Nephron (organoid): ENCODE measurements around the gene PCK2.

Experiments
- H3K27ac Mint-ChIP-seq, 3 experiments: 2 replicates each; pipeline ENCODE4 v1.8.0; 2020; ENCODE audit warnings: mixed read lengths in 3 of 3, mild to moderate bottlenecking in 2 of 3, moderate library complexity in 1 of 3
- H3K27me3 Mint-ChIP-seq: 2 replicates; pipeline ENCODE4 v1.8.0; 2021; ENCODE audit warnings: low read depth, mild to moderate bottlenecking, moderate library complexity, mixed read lengths
- H3K36me3 Mint-ChIP-seq: 2 replicates; pipeline ENCODE4 v1.8.0; 2020; ENCODE audit warnings: low read depth, mixed read lengths
- H3K4me1 Mint-ChIP-seq: 2 replicates; pipeline ENCODE4 v1.8.0; 2020; ENCODE audit warnings: mixed read lengths
- H3K4me3 Mint-ChIP-seq, 3 experiments: 2 replicates each; pipeline ENCODE4 v1.8.0; 2020; ENCODE audit warnings: mild to moderate bottlenecking in 3 of 3, mixed read lengths in 3 of 3, moderate library complexity in 2 of 3
- H3K9me3 Mint-ChIP-seq: 2 replicates; pipeline ENCODE4 v1.8.0; 2020; ENCODE audit warnings: mixed read lengths
- TF ChIP-seq, protein P1 (sequence below), 3 experiments: fragments of 200-600 bp; sonication (generic); IDR thresholded peaks; one replicate each; pipeline ENCODE4 v1.5.0; 2021; ENCODE audit warnings: antibody characterized with exemption in 3 of 3; ENCODE audit not compliant: unreplicated experiment in 3 of 3

Gene PCK2

DNA sequence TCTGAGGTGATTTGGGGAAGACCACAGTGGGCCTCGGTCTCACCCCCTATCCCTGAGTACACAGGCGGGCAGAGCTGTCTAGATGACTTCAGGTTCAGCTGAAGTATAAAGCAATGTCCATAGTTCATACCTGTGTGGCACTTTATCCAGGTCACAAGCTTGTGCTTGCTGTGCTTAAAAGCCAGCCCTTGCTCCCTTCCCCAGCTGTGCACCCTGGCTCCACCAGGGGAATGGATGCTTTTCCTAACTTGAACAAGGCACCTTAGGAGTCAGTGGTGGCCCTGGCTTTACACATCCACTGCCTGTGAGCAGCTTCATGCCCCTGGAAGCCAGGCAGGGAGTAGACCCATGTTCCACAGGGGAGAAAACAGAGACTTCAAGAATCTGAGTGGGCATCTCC, 36.8 kb upstream of the PCK2 start:
- H3K4me1 Mint-ChIP-seq, result peaks cover 10% of the 10 kb centered on the region
- H3K27ac Mint-ChIP-seq, result no peak overlapping the region
- H3K9me3 Mint-ChIP-seq, result no peaks in the 10 kb centered on the region
- no peak overlapping the region for H3K4me3 Mint-ChIP-seq
- peaks cover 31% of the 10 kb centered on the region for H3K27me3 Mint-ChIP-seq
- H3K36me3 Mint-ChIP-seq, result no peaks in the 10 kb centered on the region
- TF ChIP-seq, protein P1, sequence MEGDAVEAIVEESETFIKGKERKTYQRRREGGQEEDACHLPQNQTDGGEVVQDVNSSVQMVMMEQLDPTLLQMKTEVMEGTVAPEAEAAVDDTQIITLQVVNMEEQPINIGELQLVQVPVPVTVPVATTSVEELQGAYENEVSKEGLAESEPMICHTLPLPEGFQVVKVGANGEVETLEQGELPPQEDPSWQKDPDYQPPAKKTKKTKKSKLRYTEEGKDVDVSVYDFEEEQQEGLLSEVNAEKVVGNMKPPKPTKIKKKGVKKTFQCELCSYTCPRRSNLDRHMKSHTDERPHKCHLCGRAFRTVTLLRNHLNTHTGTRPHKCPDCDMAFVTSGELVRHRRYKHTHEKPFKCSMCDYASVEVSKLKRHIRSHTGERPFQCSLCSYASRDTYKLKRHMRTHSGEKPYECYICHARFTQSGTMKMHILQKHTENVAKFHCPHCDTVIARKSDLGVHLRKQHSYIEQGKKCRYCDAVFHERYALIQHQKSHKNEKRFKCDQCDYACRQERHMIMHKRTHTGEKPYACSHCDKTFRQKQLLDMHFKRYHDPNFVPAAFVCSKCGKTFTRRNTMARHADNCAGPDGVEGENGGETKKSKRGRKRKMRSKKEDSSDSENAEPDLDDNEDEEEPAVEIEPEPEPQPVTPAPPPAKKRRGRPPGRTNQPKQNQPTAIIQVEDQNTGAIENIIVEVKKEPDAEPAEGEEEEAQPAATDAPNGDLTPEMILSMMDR (IDR thresholded peaks at IDR 0.05; ENCODE audit: unreplicated experiment in 3 of 3), result no peak

DNA sequence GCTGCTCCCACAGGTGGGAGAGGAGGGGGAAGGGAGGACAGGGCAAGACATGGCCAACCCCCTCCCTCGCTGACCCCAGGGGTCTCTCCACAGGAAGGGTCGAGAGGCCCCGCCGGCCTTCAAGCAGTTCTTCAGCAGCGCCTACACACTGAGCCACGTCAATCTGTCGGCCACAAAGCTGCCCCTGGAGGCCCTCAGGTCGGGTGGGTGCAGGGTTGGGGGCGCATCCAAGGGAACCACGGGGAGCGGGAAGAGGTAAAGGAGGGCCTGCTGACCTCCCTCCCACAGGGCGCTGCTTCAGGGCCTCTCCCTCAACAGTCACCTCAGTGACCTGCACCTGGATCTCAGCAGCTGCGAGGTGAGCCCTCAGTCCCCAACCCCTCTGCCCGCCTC, 36.2 kb upstream of the PCK2 start:
- peaks cover 26% of the 10 kb centered on the region for H3K27me3 Mint-ChIP-seq
- TF ChIP-seq, protein P1 (IDR thresholded peaks at IDR 0.05; ENCODE audit: unreplicated experiment in 3 of 3), result no peak
- H3K4me1 Mint-ChIP-seq, result peaks cover 7% of the 10 kb centered on the region
- peak overlapping the region; percentile 11 to 54 (median 27) for H3K27ac Mint-ChIP-seq
- H3K4me3 Mint-ChIP-seq, result peak overlapping the region in 1 of 3 experiments; percentile 45
- H3K9me3 Mint-ChIP-seq, result no peaks in the 10 kb centered on the region
- H3K36me3 Mint-ChIP-seq, result no peaks in the 10 kb centered on the region

DNA sequence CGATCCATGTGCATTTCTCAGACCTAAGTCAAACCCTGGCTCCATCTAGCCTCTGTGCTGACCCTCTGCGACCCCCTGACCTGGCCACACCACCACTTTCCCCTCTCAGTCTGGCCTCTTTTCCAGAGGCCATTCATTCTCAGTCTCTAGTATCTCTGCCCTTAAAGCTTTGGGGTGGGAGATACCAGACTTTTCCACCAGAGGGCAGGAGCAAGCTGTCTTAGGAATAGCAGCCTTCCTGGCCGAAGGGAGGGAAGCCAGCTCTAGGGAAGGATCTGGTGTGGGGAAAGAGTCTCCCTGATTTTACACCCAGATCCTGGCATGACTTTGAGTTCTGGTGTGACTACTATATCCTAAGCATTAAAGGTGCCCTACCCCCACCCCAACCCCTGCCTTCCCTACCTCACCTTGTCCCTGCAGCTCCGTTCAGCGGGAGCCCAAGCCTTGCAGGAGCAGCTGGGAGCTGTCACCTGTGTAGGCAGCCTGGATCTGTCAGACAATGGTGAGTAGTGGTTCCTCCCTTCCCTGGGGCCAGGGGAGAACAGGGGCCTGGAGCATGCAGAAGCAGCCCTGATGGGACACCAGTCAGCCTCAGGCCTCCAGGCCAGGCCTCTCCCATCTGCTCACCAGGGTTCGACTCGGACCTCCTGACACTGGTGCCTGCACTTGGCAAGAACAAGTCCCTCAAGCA, 35.7 kb upstream of the PCK2 start:
- Mint-ChIP-seq H3K4me1 (peaks cover 5% of the 10 kb centered on the region), H3K4me3 (peak overlapping the region; percentile 20 to 45 (median 26))

DNA sequence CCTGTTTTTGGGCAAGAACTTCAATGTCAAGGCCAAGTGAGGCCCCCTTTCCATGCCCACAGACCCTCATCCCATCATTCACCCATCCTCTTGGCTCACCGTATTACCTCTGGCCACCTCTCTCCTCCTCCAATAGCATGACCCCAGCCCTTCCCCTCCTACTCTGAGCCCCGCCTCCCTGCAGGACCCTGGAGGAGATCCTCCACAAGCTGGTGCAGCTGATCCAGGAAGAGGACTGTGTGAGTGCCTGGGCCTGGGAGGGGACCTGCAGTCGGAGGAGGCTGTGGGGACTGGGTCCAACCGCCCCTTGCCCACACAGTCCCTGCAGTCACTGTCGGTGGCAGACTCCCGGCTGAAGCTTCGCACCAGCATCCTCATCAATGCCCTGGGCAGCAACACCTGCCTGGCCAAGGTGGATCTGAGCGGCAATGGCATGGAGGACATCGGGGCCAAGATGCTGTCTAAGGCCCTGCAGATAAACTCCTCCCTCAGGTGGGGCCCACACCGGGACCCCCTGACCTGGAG, 35.1 kb upstream of the PCK2 start:
- Mint-ChIP-seq H3K4me1 (peaks cover 5% of the 10 kb centered on the region), H3K4me3 (no peak overlapping the region), H3K27ac (no peak overlapping the region), H3K27me3 (peaks cover 14% of the 10 kb centered on the region), H3K9me3 (no peaks in the 10 kb centered on the region), H3K36me3 (no peaks in the 10 kb centered on the region)
- TF ChIP-seq, protein P1 (IDR thresholded peaks at IDR 0.05; ENCODE audit: unreplicated experiment in 3 of 3), result no peak

More for the DNA sequence above, 35.7 kb upstream of the PCK2 start:
- peak overlapping the region; percentile 11 to 54 (median 27) for H3K27ac Mint-ChIP-seq
- no peaks in the 10 kb centered on the region for H3K36me3 Mint-ChIP-seq
- peaks cover 20% of the 10 kb centered on the region for H3K27me3 Mint-ChIP-seq
- no peaks in the 10 kb centered on the region for H3K9me3 Mint-ChIP-seq
- TF ChIP-seq, protein P1 (IDR thresholded peaks at IDR 0.05; ENCODE audit: unreplicated experiment in 3 of 3), result peak; percentile 74 to 79 (median 77)

DNA sequence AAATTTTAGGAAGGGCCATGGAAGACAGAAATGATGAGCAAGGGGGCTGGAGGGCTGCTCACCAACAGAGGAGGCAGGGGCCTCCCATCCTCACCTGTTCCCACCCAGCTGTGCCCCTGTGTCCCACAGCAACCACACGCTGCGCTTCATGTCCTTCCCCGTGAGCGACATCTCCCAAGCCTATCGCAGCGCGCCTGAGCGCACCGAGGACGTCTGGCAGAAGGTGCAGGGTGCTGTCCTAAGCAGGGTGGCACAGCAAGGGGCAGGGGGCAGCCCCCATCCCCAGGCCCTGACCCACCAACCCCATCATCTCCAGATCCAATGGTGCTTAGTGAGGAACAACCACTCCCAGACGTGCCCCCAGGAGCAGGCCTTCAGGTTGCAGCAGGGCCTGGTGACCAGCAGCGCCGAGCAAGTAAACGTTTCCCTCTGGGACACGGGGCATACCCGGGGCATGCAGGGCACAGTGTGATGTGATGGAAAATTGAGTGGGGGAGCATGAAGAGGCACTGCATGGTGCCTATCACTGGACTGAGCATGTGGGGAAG, 34.2 kb upstream of the PCK2 start:
- Mint-ChIP-seq H3K4me1 (peaks cover 5% of the 10 kb centered on the region), H3K36me3 (no peaks in the 10 kb centered on the region), H3K27me3 (peaks cover 11% of the 10 kb centered on the region), H3K4me3 (no peak overlapping the region), H3K27ac (no peak overlapping the region), H3K9me3 (no peaks in the 10 kb centered on the region)
- TF ChIP-seq, protein P1 (IDR thresholded peaks at IDR 0.05; ENCODE audit: unreplicated experiment in 3 of 3), result no peak
